K562 (cell line): ENCODE data around the gene LIG3. TPM values are rescaled to one million over a fixed set of nuclear protein-coding genes. Genes with fewer than 3 reads are reported as not detected.

Experiments used
- ATAC-seq: fragments of 200-7000 bp; cut with Tn5 transposase; 3 replicates; pipeline ENCODE4 v1.9.1; 2020; ENCODE audit warnings: moderate library complexity
- BruUV-seq: library from RNA; stranded (reverse); fragments of 400-500 nt; replicated peaks from 2 replicates; lab custom pipeline; 2021; lab: Mats Ljungman, UMichigan
- CTCF ChIA-PET: fragments of 300-600 bp; formaldehyde crosslinking; extraction: SDS; loops from one replicate; lab custom pipeline; 2021; ENCODE audit warnings: low intra/inter-chr PET ratio; lab: Yijun Ruan, JAX
- POLR2A ChIA-PET: fragments of 300-600, 350-650 bp; sonication (Branson Sonifier 250); formaldehyde crosslinking; extraction: SDS; loops from one replicate; lab custom pipeline; 2021; ENCODE audit warnings: antibody characterized with exemption, inconsistent platforms; lab: Yijun Ruan, JAX
- DNase-seq, 4 experiments: peaks; one replicate each; pipeline versions ENCODE4 v3.0.0 to v3.0.0-alpha.2; 2011 to 2018; ENCODE audit warnings: low spot score in 3 of 4, mixed read lengths in 3 of 4; ENCODE audit errors: extremely low read depth in 1 of 4
- FAIRE-seq: peaks from 2 replicates; lab custom pipeline; 2011; peaks lifted over from hg19 to GRCh38; lab: Jason Lieb, UNC
- H2AFZ ChIP-seq: 2 replicates; pipeline ENCODE4 v1.6.0; 2011; ENCODE audit warnings: low read depth, low read length, control low read depth, inconsistent platforms
- H3K27ac ChIP-seq: fragments of 200-600 bp; 3 replicates; pipeline ENCODE4 v1.8.0; 2011; ENCODE audit warnings: low read depth, mild to moderate bottlenecking, control low read depth, inconsistent platforms, low read length, moderate library complexity, mixed read lengths; ENCODE audit errors: extremely low read depth
- H3K27me3 ChIP-seq, 2 experiments: fragments of 300-600 bp in 1 of 2; 2 replicates in 1 of 2; 3 replicates in 1 of 2; pipeline versions ENCODE4 v1.6.0 to v1.8.0; 2011; ENCODE audit warnings: inconsistent platforms in 2 of 2, low read length in 2 of 2, mild to moderate bottlenecking in 1 of 2, mixed read lengths in 1 of 2, moderate library complexity in 1 of 2; ENCODE audit not compliant: control insufficient read depth in 2 of 2, insufficient read depth in 2 of 2
- H3K36me3 ChIP-seq: fragments of 300-600 bp; 3 replicates; pipeline ENCODE4 v1.8.0; 2011; ENCODE audit warnings: mild to moderate bottlenecking, low read length, inconsistent platforms; ENCODE audit not compliant: control insufficient read depth, insufficient read depth
- H3K4me1 ChIP-seq, 2 experiments: fragments of 200-600 bp in 1 of 2; replicated peaks in 1 of 2; 2 replicates in 1 of 2; 3 replicates in 1 of 2; pipeline versions ENCODE4 v1.5.1 to v1.8.0; 2011; ENCODE audit warnings: inconsistent platforms in 2 of 2, low read length in 2 of 2, mild to moderate bottlenecking in 1 of 2, mixed read lengths in 1 of 2, moderate library complexity in 1 of 2; ENCODE audit not compliant: control insufficient read depth in 2 of 2, insufficient read depth in 2 of 2
- H3K4me2 ChIP-seq: 2 replicates; pipeline ENCODE4 v1.6.1; 2011; ENCODE audit warnings: low read length, control low read depth, inconsistent platforms, mixed read lengths; ENCODE audit not compliant: insufficient read depth
- H3K4me3 ChIP-seq: fragments of 200-600 bp; sonication (generic), shearing (Covaris generic); 2 replicates; pipeline ENCODE4 v1.5.1; 2016; ENCODE audit warnings: control low read depth, inconsistent platforms
- H3K79me2 ChIP-seq: fragments of 200-600 bp; 3 replicates; pipeline ENCODE4 v1.8.0; 2011; ENCODE audit warnings: low read length, inconsistent platforms; ENCODE audit not compliant: control insufficient read depth, insufficient read depth
- H3K9ac ChIP-seq, 2 experiments: 2 replicates each; pipeline versions ENCODE4 v1.6.0 to v1.6.1; 2011; ENCODE audit warnings: low read depth in 2 of 2, low read length in 2 of 2, control low read depth in 1 of 2, inconsistent platforms in 1 of 2, mild to moderate bottlenecking in 1 of 2, mixed read lengths in 1 of 2; ENCODE audit not compliant: insufficient read depth in 1 of 2
- H3K9me1 ChIP-seq: one replicate; pipeline ENCODE4 v1.6.0; 2011; ENCODE audit warnings: inconsistent platforms, mild to moderate bottlenecking, low read length, moderate library complexity; ENCODE audit not compliant: control insufficient read depth, insufficient read depth
- H3K9me3 ChIP-seq: replicated peaks from 2 replicates; pipeline ENCODE4 v1.5.1; 2011; ENCODE audit warnings: low read depth, low read length, inconsistent platforms; ENCODE audit not compliant: control insufficient read depth, insufficient read depth
- H4K20me1 ChIP-seq: replicated peaks from 2 replicates; pipeline ENCODE4 v1.6.1; 2011; ENCODE audit warnings: low read length, inconsistent platforms, mixed read lengths; ENCODE audit not compliant: control insufficient read depth, insufficient read depth
- CBFA2T3 ChIP-seq: fragments of 450-650 bp; IDR thresholded peaks from 2 replicates; pipeline ENCODE4 v1.6.1; 2017
- IFI16 ChIP-seq: fragments of 250-450 bp; sonication (Bioruptor Pico); IDR thresholded peaks from 2 replicates; pipeline ENCODE4 v2.1.2; 2022; ENCODE audit warnings: mild to moderate bottlenecking, inconsistent platforms
- KAT2B ChIP-seq: IDR thresholded peaks from one replicate; pipeline ENCODE4 v1.6.1; 2012; ENCODE audit warnings: low read depth, mild to moderate bottlenecking, control low read depth, inconsistent platforms, low read length, moderate library complexity
- SREBF2 ChIP-seq: sonication (generic); formaldehyde crosslinking; IDR thresholded peaks from 2 replicates; pipeline ENCODE4 v1.4.0; 2020; ENCODE audit warnings: mild to moderate bottlenecking, missing genetic modification reagents
- SRSF7 ChIP-seq: fragments of 200-400 bp; formaldehyde crosslinking; optimal IDR thresholded peaks from 2 replicates; pipeline ENCODE3; 2017; ENCODE audit warnings: mild to moderate bottlenecking, low read depth, low read length
- ZNF280A ChIP-seq: fragments of 450-650 bp; IDR thresholded peaks from 2 replicates; pipeline ENCODE4 v1.6.1; 2018; ENCODE audit warnings: mild to moderate bottlenecking, low read depth; ENCODE audit not compliant: partially characterized antibody
- ZNF707 ChIP-seq: fragments of 250-450 bp; sonication (Bioruptor Pico); conservative IDR thresholded peaks from 2 replicates; pipeline ENCODE4 v1.8.0; 2022; ENCODE audit warnings: inconsistent platforms, mild to moderate bottlenecking, moderate library complexity
- WGBS: fragments of 100-300 bp; shearing (Covaris generic); methylation state at CpG from one replicate; pipeline ENCODE4 v1.1.6; 2016; ENCODE audit warnings: low coverage, mixed read lengths; ENCODE audit not compliant: insufficient coverage; ENCODE audit errors: missing lambda C conversion rate; 5-methylcytosine and 5-hydroxymethylcytosine counted together
- in situ Hi-C: fragments of 300-500 bp; cut with MboI; formaldehyde crosslinking; loops from 4 replicates; pipeline ENCODE4 v1.15.0; 2018; ENCODE audit warnings: inconsistent platforms, mixed read lengths
- intact Hi-C: fragments of 100-400 bp; cut with micrococcal nuclease; formaldehyde crosslinking; loops from 2 replicates; pipeline ENCODE4 v1.14.2; 2022
- polyA plus RNA-seq, 8 experiments: library from polyadenylated mRNA; depleted of rRNA in 4 of 8; stranded (reverse) in 5 of 8; unstranded in 3 of 8; fragments of >200 nt; fragmentation: Nextera tagmentation in 2 of 8; fragmentation: Illumina TruSeq in 1 of 8; extraction: Ambion mirVana in 2 of 8; extraction: Trizol in 1 of 8; gene quantifications; 2 replicates each; pipeline versions ENCODE4 v1.2.1 to v1.2.3, GENCODE V29; 2011 to 2014; ENCODE audit warnings: inconsistent platforms in 1 of 8, missing spikeins in 1 of 8
- total RNA-seq, 7 experiments: library from RNA; depleted of rRNA in 6 of 7; stranded (reverse); fragments of >200 nt in 6 of 7; fragmentation: Illumina TruSeq in 2 of 7; extraction: Trizol in 2 of 7; gene quantifications; 2 replicates each; pipeline versions ENCODE4 v1.2.1 to v1.2.3, GENCODE V29; 2011 to 2021; ENCODE audit warnings: low replicate concordance in 1 of 7
- TF ChIP-seq, protein P1 (sequence below): sonication (generic); formaldehyde crosslinking; IDR thresholded peaks from 2 replicates; pipeline ENCODE4 v1.8.0; 2022; ENCODE audit warnings: mild to moderate bottlenecking, missing genetic modification reagents
- TF ChIP-seq, protein P2 (sequence below), 2 experiments: fragments of 450-650 bp in 1 of 2; sonication (generic) in 1 of 2; formaldehyde crosslinking in 1 of 2; IDR thresholded peaks in 1 of 2; conservative IDR thresholded peaks in 1 of 2; 2 replicates each; pipeline versions ENCODE4 v1.6.1 to v1.8.1; 2016 to 2023; ENCODE audit warnings: mild to moderate bottlenecking in 2 of 2, moderate library complexity in 2 of 2, inconsistent platforms in 1 of 2, missing genetic modification reagents in 1 of 2
- TF ChIP-seq, protein P3 (sequence below): sonication (generic); formaldehyde crosslinking; IDR thresholded peaks from 2 replicates; pipeline ENCODE4 v1.8.0; 2023; ENCODE audit warnings: missing genetic modification reagents, mild to moderate bottlenecking, borderline replicate concordance
- TF ChIP-seq, protein P4 (sequence below): fragments of 450-650 bp; formaldehyde crosslinking; IDR thresholded peaks from 2 replicates; pipeline ENCODE4 v1.4.0; 2020; ENCODE audit warnings: mild to moderate bottlenecking, moderate library complexity

Gene LIG3
- total and polyA plus RNA-seq, 9 of the 15 experiments (the other 6 are each of a cell fraction or from before 2014, with no cell fraction given) = 7.6 to 75.0 (median 43.0) TPM

DNA sequence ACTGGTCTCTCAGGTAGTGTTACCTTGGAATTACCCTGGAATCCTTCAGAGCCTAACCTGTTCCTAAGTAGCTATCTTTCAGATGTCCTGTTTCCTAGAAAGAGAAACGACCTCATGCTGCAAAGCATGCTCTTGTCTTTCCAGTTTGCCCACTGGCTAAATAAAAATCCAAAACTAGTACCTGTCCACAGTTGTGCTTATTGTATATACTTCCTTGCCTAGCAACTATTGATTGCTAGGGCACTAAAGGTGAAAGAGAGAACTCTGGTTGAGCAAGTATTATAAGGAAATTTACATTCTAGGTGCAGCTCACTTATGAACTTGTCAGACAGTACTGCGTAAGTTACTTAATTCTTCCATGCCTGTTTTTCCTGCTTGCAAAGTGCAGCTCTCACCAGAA lies 38.5 kb downstream of the LIG3 start:
- Histone ChIP-seq H3K9me3 (no peaks in the 10 kb centered on the region), H3K4me3 (no peak overlapping the region), H3K36me3 (peaks cover 27% of the 10 kb centered on the region; the same call in 2 of the 3 replicates), H3K27me3 (no peaks in the 10 kb centered on the region), H3K4me1 (no peaks in the 10 kb centered on the region), H3K79me2 (no peaks in the 10 kb centered on the region), H3K27ac (no peak overlapping the region), H3K9me1 (no peaks in the 10 kb centered on the region), H4K20me1 (no peaks in the 10 kb centered on the region), H3K4me2 (no peak overlapping the region), H2AFZ (no peak overlapping the region), H3K9ac (no peak overlapping the region)
- intact Hi-C loops = no loop called here
- ATAC-seq (no peak), DNase-seq (no peak), FAIRE-seq (no peak)
- in situ Hi-C loops = no loop called here
- no TSS peak for BruUV-seq
- WGBS = 49% methylated on average over 2 of the region's 2 CpGs
- CTCF ChIA-PET = no interaction called here
- POLR2A ChIA-PET = interaction anchor here (0.5 to 1.3 kb wide), 6 partner anchors 12 to 422 kb away, joined by 3 read pairs; no protein-coding TSS in a partner anchor
- TF ChIP-seq, protein P1, sequence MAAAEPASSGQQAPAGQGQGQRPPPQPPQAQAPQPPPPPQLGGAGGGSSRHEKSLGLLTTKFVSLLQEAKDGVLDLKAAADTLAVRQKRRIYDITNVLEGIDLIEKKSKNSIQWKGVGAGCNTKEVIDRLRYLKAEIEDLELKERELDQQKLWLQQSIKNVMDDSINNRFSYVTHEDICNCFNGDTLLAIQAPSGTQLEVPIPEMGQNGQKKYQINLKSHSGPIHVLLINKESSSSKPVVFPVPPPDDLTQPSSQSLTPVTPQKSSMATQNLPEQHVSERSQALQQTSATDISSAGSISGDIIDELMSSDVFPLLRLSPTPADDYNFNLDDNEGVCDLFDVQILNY (CRISPR knock-in tag) = no peak
- TF ChIP-seq IFI16 (CRISPR knock-in tag) (no peak), ZNF707 (CRISPR knock-in tag) (no peak), ZNF280A (no peak), SREBF2 (CRISPR knock-in tag) (no peak), KAT2B (no peak), CBFA2T3 (no peak), SRSF7 (no peak)
- TF ChIP-seq, protein P2, sequence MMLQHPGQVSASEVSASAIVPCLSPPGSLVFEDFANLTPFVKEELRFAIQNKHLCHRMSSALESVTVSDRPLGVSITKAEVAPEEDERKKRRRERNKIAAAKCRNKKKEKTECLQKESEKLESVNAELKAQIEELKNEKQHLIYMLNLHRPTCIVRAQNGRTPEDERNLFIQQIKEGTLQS (IDR thresholded peaks at IDR 0.05) = no peak
- TF ChIP-seq, protein P2 (CRISPR knock-in tag; conservative IDR thresholded peaks at IDR 0.05) = no peak
- TF ChIP-seq, protein P3, sequence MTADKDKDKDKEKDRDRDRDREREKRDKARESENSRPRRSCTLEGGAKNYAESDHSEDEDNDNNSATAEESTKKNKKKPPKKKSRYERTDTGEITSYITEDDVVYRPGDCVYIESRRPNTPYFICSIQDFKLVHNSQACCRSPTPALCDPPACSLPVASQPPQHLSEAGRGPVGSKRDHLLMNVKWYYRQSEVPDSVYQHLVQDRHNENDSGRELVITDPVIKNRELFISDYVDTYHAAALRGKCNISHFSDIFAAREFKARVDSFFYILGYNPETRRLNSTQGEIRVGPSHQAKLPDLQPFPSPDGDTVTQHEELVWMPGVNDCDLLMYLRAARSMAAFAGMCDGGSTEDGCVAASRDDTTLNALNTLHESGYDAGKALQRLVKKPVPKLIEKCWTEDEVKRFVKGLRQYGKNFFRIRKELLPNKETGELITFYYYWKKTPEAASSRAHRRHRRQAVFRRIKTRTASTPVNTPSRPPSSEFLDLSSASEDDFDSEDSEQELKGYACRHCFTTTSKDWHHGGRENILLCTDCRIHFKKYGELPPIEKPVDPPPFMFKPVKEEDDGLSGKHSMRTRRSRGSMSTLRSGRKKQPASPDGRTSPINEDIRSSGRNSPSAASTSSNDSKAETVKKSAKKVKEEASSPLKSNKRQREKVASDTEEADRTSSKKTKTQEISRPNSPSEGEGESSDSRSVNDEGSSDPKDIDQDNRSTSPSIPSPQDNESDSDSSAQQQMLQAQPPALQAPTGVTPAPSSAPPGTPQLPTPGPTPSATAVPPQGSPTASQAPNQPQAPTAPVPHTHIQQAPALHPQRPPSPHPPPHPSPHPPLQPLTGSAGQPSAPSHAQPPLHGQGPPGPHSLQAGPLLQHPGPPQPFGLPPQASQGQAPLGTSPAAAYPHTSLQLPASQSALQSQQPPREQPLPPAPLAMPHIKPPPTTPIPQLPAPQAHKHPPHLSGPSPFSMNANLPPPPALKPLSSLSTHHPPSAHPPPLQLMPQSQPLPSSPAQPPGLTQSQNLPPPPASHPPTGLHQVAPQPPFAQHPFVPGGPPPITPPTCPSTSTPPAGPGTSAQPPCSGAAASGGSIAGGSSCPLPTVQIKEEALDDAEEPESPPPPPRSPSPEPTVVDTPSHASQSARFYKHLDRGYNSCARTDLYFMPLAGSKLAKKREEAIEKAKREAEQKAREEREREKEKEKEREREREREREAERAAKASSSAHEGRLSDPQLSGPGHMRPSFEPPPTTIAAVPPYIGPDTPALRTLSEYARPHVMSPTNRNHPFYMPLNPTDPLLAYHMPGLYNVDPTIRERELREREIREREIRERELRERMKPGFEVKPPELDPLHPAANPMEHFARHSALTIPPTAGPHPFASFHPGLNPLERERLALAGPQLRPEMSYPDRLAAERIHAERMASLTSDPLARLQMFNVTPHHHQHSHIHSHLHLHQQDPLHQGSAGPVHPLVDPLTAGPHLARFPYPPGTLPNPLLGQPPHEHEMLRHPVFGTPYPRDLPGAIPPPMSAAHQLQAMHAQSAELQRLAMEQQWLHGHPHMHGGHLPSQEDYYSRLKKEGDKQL (CRISPR knock-in tag) = no peak
- TF ChIP-seq, protein P4, sequence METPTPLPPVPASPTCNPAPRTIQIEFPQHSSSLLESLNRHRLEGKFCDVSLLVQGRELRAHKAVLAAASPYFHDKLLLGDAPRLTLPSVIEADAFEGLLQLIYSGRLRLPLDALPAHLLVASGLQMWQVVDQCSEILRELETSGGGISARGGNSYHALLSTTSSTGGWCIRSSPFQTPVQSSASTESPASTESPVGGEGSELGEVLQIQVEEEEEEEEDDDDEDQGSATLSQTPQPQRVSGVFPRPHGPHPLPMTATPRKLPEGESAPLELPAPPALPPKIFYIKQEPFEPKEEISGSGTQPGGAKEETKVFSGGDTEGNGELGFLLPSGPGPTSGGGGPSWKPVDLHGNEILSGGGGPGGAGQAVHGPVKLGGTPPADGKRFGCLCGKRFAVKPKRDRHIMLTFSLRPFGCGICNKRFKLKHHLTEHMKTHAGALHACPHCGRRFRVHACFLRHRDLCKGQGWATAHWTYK (CRISPR knock-in tag) = no peak
